GM18502 (cell line): ENCODE measurements around the gene MMP11.
"Not testable (repeated sequence)": the region's sequence is repeated elsewhere in the genome, so short reads cannot be mapped to it uniquely, and the experiment has no call there.

Experiments used
- ATAC-seq: cut with Tn5 transposase; IDR thresholded peaks from one replicate; pipeline ENCODE4 v1.9.1; 2021; ENCODE audit warnings: mild to moderate bottlenecking; ENCODE audit not compliant: unreplicated experiment, poor library complexity

MMP11 gene, protein sequence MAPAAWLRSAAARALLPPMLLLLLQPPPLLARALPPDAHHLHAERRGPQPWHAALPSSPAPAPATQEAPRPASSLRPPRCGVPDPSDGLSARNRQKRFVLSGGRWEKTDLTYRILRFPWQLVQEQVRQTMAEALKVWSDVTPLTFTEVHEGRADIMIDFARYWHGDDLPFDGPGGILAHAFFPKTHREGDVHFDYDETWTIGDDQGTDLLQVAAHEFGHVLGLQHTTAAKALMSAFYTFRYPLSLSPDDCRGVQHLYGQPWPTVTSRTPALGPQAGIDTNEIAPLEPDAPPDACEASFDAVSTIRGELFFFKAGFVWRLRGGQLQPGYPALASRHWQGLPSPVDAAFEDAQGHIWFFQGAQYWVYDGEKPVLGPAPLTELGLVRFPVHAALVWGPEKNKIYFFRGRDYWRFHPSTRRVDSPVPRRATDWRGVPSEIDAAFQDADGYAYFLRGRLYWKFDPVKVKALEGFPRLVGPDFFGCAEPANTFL

DNA sequence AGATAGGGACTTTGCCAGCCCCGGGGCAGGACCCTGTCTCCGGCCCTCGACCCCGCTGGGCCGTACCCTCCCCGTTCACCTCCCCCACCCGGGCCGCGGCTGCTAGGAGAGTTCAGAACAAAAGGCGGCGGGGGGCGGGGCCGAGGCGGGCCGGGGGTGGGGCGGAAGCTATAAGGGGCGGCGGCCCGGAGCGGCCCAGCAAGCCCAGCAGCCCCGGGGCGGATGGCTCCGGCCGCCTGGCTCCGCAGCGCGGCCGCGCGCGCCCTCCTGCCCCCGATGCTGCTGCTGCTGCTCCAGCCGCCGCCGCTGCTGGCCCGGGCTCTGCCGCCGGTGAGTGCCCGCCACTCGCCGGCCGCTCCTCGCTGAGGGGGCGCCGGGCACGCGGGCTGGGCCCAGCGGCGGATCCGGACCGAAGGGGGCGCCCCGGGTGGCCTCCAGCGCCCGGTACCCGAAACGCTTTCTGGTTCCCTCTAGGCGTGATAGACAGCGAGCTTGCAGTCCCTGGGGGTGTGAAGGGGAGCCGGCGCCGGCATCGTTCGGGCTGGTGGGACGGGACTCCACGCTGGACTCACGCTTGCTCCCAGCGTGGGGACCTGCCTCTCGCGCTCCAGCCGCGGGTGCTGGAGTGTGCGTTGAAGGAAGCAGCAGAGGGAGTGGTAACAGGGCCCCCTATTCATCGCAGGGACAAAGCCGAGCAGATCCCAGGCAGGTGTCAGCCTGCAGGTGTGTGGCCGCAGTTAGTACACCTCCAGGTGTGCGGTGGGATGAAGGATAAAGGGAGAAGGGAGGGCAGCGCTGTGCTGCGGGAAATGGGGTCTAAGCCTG is at the start of gene MMP11:
TSS of gene MMP11 (plus strand) at position 201 of the 825 bp plus-strand sequence. CDS start at position 223, 22 bp downstream.
- no peak for ATAC-seq

DNA sequence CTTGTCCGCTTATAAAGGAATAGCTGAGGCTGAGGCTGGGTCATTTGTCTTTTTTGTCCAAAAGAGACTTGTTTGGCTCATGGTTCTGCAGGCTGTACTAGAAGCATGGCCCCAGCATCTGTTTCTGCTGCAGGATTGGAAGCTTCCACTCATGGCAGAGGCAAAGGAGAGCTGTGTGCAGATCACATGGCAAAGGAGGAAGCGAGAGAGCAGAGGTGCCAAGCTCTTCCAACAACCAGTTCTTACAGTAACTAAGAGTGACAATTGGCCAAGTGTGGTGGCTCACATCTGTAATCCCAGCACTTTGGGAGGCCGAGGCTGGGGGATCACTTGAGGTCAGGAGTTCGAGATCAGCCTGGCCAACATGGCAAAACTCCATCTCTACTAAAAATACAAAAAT is 44.5 kb upstream of the MMP11 start:
- ATAC-seq = not testable (repeated sequence)

DNA sequence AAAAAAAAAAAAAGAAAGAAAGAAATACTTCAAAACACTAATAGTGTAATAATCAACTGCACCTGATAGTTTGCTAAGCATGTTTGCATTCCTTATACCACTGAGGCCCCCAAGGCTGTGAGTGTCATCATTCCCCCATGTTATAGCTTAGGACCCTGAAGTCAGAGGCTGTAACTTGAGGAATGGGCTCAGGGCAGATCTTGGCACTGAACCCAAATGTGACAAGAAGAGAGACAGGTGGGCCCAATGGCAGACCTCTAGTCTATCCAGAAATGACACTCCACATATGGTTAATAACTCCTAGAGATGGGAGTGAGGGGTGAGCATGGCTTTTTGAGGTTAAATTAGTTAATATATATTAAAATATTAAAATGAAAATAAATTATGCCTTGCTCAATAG is 35.0 kb upstream of the MMP11 start:
- no peak for ATAC-seq

DNA sequence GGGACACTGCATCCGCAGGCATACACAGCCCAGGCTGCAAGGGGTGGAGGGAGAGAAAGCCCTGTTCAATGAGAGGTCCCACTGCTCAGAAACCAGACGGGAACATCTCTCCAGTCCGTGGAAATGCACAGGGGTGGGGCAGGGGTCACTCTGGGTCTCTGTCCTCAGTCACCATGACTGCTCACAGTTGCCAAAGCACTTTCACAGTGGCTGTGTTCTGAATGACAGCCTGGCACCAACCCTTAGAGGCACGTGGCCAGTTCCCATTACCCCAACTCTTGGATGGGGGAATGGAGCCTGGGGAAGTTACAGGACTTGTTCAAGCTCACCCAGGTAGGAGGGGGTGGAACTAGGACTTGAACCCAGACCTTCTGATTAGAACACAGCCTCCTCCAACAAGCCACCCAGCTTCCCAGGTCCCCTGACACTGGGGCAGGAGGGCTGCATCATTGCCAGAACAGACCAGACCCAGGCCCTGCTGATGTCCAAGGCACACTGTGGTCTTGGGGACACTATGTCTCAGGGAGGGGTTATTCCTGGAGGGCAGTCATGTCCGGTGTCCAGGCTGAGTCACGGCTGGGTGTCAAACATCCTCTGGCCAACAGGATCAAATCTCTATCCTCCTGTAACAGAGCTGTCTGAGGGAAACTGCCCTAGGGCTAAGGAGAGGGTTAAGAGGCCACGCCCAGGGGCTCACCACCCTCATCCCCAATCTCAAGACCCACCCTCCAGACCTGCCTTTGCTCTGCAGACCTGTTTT is 30.0 kb upstream of the MMP11 start:
- no peak for ATAC-seq

DNA sequence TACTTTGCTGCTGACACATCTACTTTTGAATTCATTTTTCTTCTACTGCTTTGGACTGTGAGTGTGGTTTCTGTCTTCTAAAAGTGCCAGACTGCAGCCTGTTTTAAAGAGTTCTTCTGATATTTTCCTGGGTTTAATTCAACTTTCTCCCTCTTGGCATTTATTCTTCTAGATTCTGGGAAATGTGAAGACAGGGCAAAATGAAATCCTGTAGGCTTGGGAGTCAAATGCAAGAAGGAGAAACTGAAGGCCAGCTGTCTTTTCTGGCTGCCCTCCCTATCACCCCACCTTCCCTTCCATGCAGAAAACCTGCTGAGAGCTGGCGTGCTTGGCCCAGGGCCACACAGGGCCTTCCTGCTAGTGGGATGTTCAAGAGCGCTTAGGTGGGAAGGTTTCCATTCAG is 29.3 kb upstream of the MMP11 start:
- ATAC-seq = no peak

DNA sequence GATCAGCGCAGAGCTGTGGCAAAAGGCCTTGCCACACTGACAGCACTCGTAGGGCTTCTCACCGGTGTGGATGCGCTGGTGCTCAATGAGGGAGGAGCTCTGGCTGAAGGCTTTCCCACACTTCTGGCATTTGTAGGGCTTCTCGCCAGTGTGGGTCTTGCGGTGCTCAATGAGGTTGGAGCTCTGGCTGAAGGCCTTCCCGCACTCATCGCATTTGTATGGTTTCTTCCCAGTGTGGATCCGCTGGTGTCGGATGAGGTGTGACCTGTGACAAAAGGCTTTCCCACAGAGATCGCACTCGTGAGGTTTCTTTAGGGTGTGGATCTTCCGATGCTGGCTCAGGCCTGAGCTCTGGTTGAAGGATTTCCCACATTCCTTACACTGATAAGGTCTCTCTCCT is 28.6 kb upstream of the MMP11 start:
- ATAC-seq = no peak

DNA sequence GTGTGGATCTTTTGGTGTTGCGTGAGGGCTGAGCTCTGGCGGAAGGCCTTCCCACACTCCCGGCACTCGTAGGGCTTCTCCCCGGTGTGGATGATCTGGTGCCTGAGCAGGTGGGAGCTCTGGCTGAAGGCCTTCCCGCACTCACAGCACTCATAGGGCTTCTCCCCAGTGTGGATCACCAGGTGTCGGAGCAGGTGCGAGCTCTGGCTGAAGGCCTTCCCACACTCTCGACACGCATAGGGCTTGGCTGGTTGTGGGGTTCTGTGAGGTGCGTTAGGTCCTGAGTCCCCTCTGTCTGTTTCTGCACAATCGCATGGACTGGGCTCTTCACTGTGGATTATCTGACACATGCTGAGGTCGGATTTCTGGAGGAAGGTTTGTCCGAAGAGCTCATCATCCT is 28.2 kb upstream of the MMP11 start:
- no peak for ATAC-seq

DNA sequence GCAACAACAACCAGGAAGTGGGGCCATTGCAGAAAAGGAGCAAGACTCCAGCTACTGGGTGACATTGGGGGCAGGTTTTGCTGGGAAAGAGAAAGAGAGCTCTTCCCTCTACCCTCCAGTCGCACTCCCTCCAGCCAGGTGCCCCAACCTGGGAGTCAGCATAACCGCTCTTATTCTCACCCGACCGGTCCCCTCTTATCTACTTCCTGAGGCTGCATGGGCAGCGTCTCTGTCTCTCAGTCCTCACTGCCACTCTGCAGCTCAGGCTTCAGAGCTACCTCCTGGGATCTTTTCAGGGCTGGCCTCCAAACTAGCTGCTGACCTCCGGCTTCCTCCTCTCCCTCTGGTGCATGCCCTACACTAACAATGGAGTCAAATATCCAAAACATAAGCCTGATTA is 26.9 kb upstream of the MMP11 start:
- ATAC-seq = no peak

DNA sequence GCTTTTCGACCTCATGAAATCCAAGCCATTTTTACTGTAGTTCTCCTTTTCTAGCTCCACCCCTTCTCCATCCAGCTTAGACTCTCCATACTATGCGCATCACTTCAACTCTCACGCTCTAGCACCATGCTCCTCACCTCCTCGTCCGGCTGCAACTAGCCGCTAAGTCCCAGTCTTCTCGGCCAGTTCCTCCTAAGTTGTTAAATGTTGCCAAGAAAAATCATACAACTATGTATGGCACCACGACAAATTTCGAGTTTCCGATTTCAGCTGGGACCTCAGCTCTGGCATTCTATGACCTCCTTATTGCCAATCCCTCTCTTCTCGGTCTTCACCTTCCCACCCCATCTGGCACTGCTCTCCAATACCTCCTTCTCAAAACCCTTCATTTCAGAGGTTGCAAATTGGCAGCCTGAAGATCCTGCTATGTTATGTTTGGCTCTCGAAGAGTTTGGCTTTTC is 22.8 kb upstream of the MMP11 start:
- ATAC-seq = no peak

DNA sequence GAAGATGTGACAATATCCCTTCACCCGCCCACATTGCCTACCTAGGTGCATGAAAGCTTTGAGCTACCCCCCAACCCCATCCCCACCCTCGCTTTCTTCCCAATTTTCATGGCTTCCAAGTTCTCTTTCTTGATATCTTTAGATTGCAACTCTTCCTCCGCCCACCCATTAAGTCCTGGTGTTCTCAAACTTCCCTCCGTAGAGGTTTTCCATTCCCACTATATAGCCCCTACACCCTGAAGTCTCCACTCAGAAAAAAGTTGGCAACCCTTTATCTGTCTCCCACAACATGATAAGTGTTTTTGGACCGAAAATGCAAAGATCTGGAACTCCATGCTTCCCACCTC is 22.3 kb upstream of the MMP11 start:
- no peak for ATAC-seq

DNA sequence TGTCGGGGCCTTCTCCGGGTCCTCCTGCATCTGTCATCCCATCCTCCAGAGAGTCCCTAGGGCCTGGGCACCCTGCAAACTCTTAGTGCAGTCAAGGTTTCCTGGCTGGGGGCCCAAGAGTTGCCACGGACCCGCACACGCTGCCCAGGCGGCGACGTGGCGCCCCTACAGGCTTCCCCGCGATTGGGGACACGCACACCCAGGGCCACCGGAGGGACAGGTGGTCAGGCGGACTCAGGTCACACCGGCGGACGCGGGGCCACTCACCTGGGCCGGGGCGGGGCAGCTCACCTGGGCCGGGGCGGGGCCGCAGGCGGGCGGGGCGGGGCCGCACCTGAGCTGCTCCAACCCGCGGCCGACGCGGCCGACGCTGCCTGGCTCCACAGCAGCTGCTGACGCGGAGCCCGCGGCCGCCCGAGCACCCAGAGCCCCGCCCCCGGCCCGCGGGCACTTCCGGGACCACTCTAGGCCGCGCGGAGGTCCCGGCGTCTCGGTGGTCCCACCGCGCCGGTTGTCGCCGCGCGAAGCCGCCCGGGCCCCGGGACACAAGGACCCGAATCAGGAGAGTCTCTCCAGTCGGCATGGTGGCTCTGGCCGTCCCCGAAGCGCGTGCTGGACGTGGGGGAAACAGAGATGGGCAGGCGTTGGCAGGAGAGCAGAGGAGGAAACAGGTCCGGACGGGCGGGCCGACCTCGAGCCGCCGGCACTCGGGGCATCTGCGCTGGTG is 21.8 kb upstream of the MMP11 start, which contains the start of gene ZNF70:
TSS of gene ZNF70 (minus strand) at position 399 of the 727 bp plus-strand sequence. CDS start 5,972 bp downstream, outside the sequence.
- peak; percentile 76 for ATAC-seq

DNA sequence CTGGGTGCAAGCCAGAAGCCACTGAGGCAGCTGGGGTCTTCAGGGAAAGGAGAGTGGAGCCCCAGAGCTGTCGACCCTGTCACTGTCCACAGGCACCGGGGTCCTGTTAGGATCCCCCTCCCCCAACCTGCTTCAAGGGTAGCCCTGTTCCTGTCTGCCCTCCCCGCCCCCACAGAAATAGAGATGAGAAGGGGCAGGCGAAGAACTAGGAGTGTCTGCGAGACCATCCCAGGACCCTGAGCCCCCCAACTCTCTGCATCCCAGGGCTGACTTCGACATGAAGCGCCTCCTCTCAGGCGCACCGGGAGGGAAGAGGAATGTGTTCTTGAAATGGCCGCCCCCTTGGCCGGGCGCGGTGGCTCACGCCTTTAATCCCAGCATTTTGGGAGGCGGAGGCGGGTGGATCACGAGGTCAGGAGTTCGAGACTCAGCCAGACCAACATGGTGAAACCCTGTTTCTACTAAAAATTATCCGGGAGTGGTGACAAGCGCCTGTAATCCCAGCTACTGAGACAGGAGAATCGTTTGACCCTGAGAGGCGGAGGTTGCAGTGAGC is 21.1 kb upstream of the MMP11 start:
- peak; percentile 13 for ATAC-seq

DNA sequence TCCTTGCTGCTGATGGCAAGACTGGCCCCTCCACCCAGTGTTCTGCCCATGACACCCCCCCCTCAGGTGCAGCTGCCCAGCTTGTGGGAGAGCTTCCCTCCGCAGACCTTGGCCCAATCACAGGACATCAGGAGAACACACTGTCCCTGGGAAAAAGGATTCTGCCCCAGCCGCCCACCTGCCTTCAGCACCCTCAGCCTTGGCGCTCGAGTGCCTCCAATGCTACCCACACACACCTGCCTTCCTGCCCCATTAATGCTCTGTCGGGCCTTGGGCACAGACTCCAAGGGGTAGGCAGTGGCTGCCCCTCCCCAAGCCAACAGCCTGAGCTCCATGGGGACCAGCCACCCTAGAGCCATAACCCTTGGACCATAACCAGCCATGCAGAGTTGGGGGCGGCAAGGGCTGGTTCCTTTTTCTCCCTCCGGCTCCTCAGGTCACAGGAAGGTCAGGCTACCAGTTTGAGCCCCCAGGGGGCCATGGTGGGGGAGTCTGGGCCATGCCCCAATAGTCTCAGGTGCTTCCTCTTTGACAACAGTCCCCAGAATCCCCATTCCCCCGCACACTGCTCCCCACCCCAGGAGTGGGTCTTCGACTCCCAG is 20.5 kb upstream of the MMP11 start:
- no peak for ATAC-seq

DNA sequence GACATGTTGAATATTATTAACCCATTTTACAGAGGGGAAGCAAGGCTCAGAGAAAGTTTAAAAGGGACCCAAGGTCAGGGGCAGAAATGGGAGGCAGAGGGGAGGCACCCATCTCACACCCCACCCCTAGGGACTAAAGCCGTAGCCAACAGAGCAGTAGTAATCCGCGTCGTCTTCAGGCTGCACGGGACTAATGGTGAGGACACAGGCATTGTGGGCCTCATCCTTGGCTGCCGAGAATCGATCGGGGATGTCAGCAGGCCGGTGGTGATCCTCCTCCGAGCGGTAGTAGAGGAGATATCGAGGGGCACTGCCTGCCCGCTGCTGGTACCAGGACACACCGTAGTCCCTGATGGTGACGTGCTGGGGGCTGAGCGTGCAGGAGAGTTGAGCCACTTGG is 19.9 kb upstream of the MMP11 start:
- ATAC-seq = no peak

DNA sequence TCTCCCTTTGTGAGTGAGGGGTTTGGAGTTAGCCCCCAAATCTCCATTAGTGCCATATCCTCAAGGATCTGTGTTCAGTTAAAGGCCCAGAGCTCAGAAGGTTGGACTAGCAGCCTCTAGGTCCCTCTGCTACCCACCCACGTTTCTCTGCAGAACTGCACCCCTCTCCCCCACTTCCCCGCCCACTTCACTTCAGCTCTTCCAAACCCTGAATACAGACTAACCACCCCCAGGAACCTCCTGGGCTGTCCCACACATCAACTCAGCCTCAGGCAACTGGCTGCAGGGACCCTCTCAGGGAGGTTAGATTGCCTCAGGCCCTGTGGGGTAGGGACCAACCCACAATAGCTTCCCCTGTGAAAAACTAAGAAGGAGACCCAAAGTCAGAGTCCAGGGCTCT is 19.3 kb upstream of the MMP11 start:
- no peak for ATAC-seq

DNA sequence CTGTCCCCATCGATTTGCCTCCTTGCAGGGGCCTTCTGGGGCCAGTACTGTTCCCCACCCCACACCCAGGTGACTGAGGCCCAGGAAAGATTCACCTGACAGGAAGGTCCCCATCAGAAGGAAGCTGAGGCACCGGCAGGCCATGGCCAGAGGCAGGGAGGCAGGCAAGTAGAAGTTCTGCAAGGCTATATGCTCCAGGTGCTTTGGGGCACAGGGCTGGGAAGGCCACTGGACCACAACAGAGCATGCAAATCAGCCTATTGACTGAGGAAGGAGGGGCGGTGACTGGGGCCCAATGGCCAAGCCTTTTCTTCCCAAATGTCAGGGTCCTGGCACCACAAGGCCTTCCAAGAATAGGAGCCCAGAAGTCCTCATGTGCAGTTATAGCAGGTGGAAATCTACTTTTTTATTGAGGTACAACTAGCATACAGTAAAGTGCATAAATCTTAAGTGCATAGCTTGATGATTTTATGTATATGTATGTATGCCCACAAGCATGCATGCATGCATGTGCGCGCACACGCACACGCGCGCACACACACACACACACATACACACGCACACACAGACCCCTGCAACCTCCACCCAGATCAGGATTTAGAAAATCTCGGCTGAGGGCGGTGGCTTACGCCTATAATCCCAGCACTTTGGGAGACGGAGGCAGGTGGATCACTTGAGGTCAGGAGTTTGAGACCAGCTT is 18.3 kb upstream of the MMP11 start, which contains the start of gene VPREB3:
TSS of gene VPREB3 (minus strand) at position 206 of the 700 bp plus-strand sequence. CDS start at position 144, 62 bp downstream.
- ATAC-seq = no peak

DNA sequence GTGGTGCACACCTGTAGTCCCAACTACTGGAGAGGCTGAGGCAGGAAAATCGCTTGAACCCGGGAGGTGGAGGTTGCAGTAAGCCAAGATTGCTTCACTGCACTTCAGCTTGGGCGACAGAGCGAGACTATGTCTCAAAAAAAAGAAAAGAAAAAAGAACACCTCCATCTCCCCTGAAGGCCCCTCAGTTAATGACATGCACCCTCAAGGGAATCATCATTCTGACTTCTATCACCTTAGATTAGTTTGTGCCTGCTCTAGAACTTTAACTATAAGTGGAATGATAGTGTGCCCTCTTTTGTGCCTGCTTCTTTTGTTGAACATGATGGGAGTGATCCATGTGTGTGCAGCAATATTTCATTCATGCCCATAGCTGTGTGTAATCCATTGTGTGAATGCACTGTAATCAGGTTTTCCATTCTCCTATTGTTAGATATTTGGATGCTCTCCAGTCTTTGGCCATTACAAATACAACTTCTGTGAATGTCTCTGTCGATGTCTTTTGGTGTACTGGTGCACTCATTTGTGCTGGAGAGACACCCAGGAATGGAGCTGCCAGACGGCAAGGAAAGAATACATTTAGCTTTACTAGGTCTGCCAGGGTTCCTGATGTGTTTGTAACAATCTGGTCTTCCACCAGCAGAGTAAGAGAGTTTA is 17.5 kb upstream of the MMP11 start:
- no peak for ATAC-seq

DNA sequence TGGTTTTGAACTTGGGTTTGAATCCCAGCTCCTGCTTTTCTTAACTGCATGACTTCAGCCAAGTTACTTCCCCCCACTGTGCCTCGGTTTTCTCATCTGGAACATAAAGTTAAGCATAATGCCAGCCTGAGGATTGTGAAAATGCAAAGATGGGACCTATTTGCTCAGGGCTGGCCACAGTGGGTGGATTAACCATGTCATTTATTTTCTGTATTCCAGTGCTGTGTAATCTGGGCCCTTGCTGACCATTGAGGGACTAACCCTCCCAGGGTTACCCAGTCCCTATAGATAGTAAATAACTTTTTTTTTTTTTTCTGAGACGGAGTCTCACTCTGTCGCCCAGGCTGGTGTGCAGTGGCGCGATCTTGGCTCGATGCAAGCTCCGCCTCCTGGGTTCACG is 16.9 kb upstream of the MMP11 start:
- ATAC-seq = no peak
